Activated CD4-positive, alpha-beta T cell treated with anti-CD3 and anti-CD28 coated beads, Interleukin-10, Interleukin-2, amounts not matched to agents 100 ng/mL and 50 ng/mL, durations not matched to agents 16 hours and 8 hours (primary cell): ENCODE data around the gene CAMK2A.

Source experiments
- DNase-seq: peaks from one replicate; pipeline ENCODE4 v3.0.0-alpha.2; 2020

CAMK2A gene

DNA sequence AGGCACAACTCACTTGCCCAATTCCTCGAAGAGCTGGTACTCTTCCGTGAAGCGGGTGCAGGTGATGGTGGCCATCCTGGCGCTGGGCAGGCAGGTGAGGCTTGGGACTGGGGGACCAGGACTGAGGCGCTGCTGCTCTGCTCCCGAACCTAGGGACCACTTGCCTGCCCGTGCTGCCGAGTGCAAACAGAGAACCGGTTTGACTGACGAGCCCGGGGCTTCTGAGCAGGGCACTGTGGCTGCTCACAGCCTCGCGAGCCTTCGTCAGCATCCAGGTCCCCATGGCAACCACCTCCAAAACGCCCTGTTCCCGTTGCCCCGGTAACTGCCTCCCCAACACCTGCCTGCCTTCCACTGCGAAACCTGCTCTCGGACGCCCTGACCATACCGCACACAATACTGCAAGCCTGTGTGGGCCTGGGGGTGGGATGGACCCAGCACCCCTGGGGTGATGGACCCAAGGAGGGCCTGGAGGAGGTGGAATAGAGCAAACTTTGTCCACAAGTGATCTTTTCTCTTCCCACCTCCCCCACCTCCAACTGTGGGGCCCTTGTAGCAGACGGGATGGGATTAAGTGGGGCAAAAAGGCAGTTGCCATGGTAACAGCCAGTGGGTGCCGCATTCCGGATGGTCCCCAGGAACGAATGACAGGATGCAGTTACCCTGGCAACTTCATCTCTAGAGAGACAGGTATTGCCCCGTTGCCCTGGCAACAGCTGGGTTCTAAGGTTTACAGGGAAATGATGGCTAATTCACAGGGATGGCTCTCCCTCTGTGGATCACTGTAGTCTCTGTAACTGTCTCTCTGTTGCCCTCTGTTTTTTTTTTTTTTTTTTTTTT is at the start of gene CAMK2A:
TSS of gene CAMK2A (minus strand) at position 223 of the 840 bp plus-strand sequence. CDS start at position 75, 148 bp downstream.
- no peak for DNase-seq

- no peak for DNase-seq
These were observed 49.6 kb upstream of the CAMK2A start for GRCh38 chr5:150339165-150339564.

DNA sequence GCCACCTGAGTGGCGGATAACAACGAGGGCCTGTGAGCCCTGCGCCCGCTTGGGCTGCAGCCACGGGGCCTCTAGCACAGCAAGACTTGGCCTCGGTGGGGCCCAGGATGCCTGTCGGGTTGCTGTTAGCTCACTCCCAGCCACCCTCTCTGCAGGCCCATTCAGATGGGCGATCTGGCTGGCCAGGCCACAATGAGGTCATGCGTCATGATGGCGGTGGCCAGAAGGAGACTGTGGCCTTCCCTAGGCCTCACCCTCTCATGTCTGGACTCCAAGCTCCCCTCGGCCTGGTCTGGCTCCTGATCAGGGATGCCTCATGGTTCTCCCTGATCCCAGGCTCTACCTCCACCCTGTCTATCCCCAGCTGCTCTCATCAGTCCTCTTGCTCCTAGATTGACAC is 49.0 kb upstream of the CAMK2A start:
- DNase-seq = no peak

DNA sequence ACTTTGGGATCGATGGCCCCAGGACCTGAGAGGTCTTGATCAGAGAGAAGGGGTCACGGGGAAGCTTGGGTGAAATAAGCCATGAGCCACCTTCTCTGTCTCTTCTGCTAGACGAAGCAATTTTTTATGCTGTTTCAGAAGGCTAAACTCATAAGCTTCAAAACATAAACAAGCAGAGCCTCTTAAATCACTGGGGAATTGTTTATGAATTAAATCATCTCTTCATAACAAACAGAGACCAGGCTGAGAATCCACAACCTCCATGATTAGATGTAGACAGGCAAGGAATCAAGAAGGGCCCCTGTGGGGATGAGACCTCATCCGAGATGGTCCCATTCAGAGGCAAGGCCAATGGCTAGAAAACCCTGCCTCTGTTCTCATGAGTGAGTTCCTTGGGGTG is 46.2 kb upstream of the CAMK2A start:
- no peak for DNase-seq

GRCh38 chr5:150333400-150333799 is 43.8 kb upstream of the CAMK2A start:
- no peak for DNase-seq

GRCh38 chr5:150329881-150330876 is 40.6 kb upstream of the CAMK2A start:
- no peak for DNase-seq

GRCh38 chr5:150329038-150329437 is 39.5 kb upstream of the CAMK2A start:
- no peak for DNase-seq

- no peak for DNase-seq
These were observed 38.9 kb upstream of the CAMK2A start for GRCh38 chr5:150328515-150328914.

DNA sequence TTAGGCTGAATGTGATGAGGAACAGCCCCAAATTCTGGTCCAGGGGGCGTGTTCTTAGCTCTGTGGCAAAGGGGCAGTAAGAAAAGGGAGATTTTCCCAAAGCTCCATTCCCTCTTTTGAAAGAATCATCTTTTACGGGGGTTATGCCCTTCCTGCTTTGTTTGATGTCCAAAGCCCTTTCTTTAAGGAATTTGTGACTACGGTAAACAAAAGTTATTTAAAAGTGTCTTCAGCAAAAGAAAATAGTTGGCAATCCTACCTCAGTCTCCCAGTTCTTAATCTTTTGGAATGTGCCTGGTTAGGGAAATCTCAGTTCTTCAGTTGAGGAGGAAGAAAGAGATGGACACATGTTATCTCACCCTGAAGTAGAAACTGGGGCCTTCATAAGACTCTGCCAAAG is 37.6 kb upstream of the CAMK2A start:
- DNase-seq = no peak

DNA sequence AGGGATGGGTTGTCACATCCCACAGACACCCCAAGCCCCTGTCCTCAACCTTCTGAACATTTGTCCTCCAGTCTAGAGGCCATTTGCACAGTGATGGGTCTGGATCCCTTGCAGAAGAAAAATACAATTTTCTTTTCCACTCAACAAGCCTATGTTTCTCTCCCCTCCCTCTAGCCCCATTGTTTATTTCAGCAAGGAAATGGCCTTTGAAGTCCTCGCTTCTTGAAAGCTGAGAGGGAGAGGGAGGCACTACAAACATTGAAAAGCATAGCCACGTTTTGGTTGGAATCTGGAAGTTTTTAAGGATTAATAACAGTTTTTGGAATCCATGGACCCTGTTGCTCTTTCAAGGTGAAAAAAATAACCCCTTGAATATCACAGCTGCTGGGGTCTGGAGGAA is 37.1 kb upstream of the CAMK2A start:
- no peak for DNase-seq

- no peak for DNase-seq
These were observed 35.9 kb upstream of the CAMK2A start for GRCh38 chr5:150325426-150325825.

- DNase-seq = no peak
These were observed 34.2 kb upstream of the CAMK2A start for GRCh38 chr5:150323819-150324218.

GRCh38 chr5:150323092-150323491 is 33.5 kb upstream of the CAMK2A start:
- DNase-seq = no peak

GRCh38 chr5:150322202-150322601 is 32.6 kb upstream of the CAMK2A start:
- DNase-seq = no peak

- DNase-seq = no peak
These were observed 32.2 kb upstream of the CAMK2A start for GRCh38 chr5:150321784-150322183.

DNA sequence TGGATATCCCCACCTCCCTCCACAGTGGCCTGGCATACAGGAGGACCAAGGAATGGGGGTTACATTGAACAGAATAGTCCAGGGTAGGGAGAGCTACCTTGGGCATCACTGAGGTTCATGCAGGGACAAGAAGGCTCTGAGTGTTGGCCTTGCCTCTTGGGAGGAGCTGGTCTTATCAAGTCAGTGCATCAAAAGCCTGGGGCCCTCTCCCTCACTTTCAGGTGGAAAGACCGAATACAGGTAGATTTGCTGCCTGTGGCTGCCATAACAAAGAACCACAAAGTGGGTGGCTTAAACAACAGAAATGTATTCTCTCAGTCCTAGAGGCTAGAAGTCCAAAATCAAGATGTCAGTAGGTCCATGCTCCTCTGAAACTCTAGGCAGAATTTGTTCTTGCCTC is 31.6 kb upstream of the CAMK2A start:
- no peak for DNase-seq

GRCh38 chr5:150320044-150320613 is 30.6 kb upstream of the CAMK2A start:
- no peak for DNase-seq

DNA sequence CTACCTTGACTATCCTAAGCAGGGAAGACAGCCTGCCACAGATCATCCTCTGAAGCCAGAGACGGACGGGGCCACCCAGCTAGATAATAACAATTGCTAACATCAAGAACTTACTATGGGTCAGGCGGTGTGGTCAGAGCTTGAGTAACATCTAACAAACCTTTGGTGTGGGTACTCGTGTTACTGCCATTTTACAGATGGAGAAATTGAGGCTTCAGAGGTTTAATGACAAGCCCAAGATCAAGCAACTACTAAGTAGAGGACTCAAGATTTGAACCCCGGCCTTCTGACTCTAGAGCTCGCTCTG is 29.9 kb upstream of the CAMK2A start:
- no peak for DNase-seq

DNA sequence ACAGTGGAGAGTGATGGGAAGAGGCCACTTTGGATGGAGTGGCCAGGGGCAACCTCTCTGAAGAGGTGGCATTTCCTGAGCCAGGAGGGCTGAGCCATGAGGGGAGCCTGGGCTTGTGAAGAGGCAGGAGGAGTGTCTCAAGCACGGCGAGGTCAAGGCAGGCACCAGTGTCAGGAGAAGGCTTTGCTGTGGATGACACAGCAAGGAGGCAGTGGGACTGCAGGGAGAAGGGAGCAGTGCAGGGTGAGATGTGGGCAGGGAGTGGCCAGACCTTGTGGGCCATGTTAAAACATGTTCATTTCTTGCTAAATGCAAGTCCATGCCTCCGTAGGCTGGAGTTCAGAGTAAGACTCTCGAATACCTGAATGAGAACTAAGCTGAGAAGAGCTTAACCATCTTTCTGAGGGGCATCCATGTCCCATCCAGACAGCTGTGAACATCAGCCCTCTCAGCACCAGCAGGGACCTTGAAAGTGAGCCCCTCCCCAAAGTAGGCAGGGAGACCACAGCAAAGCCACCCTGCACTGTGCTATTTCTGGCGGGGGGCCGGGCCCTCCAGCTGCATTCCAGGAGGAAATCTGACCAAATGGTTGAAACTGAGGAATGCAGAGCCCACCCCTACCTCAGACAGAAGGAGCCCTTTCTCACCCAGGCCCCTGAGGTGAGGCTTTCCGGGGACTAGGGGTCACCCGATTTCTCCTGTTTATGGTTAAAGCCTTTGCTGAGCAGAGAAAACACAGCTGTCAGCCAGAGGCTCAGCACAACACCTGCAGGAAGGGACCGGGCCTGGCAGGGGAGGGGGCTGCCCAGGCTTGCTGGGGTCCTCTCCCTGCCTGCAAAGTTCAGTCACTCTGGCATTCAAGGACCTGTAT is 29.3 kb upstream of the CAMK2A start:
- DNase-seq = no peak

- DNase-seq = no peak
These were observed 27.8 kb upstream of the CAMK2A start for GRCh38 chr5:150317048-150318003.

DNA sequence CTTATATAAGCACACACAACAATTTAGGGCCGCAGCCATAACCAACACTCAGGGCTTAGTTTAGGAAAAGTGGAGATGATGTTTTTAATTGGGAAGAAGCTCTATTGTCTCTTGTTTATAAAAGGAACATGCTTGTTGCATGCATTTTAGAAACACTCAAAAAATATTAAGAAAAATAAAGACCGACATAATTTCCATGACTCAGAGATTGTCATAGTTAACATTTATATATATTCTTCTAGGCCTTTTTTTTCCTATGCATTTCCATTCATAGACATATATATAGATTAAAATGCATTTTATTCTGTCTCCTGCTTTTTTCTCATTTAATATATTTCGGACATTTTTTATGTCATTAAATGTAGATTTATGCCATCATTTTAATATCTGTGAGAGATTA is 26.7 kb upstream of the CAMK2A start:
- no peak for DNase-seq
